Thyroid gland (tissue), 4 donors: ENCODE measurements around the gene CCDC88C.

ENCODE experiments used
- POLR2A ChIP-seq, 2 donors: fragments of 450-650 bp; IDR thresholded peaks; one replicate each; pipeline ENCODE4 v1.6.1; 2017; ENCODE audit warnings: antibody characterized with exemption in 2 of 2, mild to moderate bottlenecking in 2 of 2, moderate library complexity in 1 of 2
- TF ChIP-seq, protein P1 (sequence below), 6 experiments: fragments of 200-600 bp in 3 of 6; fragments of 450-650 bp in 3 of 6; sonication (generic) in 3 of 6; IDR thresholded peaks; one replicate each; pipeline ENCODE4 v1.5.1; 2016 to 2019; ENCODE audit warnings: antibody characterized with exemption in 6 of 6, mild to moderate bottlenecking in 2 of 6, inconsistent platforms in 1 of 6, moderate library complexity in 1 of 6

DNA sequence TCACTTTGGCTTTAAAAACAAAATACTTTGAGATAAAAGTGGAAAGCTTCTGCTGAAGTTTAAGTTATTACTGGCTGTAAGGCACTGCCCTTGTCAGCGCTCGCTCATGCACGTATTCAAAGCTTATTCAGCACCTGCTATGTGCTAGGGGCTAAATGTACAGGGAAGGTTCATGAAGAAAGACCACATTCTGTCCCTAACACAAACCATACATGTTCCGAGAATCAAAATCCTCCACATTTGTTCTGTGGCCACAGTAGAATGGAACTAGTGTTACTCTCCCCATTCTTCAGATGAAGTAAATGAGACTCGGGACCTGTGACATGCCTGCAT, 139.3 kb downstream of the CCDC88C start:
- no peak for TF ChIP-seq POLR2A (IDR thresholded peaks at IDR 0.05)
- TF ChIP-seq, protein P1, sequence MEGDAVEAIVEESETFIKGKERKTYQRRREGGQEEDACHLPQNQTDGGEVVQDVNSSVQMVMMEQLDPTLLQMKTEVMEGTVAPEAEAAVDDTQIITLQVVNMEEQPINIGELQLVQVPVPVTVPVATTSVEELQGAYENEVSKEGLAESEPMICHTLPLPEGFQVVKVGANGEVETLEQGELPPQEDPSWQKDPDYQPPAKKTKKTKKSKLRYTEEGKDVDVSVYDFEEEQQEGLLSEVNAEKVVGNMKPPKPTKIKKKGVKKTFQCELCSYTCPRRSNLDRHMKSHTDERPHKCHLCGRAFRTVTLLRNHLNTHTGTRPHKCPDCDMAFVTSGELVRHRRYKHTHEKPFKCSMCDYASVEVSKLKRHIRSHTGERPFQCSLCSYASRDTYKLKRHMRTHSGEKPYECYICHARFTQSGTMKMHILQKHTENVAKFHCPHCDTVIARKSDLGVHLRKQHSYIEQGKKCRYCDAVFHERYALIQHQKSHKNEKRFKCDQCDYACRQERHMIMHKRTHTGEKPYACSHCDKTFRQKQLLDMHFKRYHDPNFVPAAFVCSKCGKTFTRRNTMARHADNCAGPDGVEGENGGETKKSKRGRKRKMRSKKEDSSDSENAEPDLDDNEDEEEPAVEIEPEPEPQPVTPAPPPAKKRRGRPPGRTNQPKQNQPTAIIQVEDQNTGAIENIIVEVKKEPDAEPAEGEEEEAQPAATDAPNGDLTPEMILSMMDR (IDR thresholded peaks at IDR 0.05), result no peak
